ENCODE measurements around the gene SLC8B1.
A peak's percentile ranks its signal among the peaks of the same experiment; 100 is the strongest.

SLC8B1 gene

GRCh38 chr12:113334786-113335539, at the start of gene SLC8B1:
Gene SLC8B1 (minus strand): TSS chr12:113335109. CDS start chr12:113332878, 2,231 bp downstream.
- H3K4me3 Mint-ChIP-seq: peak within 1 kb of the TSS; percentile 90
- no peaks in the 10 kb centered on the region for H3K9me3 Mint-ChIP-seq
- peaks cover 21% of the 10 kb centered on the region for H3K36me3 Mint-ChIP-seq
- peaks cover 34% of the 10 kb centered on the region for H3K4me1 Mint-ChIP-seq
- H3K27ac Mint-ChIP-seq: peak within 1 kb of the TSS; percentile 88
- CTCF ChIA-PET: interaction anchor here (0.7 to 1.7 kb wide), 6 partner anchors 15 to 102 kb away, joined by 3 to 4 read pairs (median 3); no protein-coding TSS in a partner anchor
- DNase-seq: peak; percentile 88
- H3K27me3 Mint-ChIP-seq: peaks cover 18% of the 10 kb centered on the region

- DNase-seq: no peak
- Mint-ChIP-seq H3K36me3 (peaks cover 6% of the 10 kb centered on the region), H3K9me3 (no peaks in the 10 kb centered on the region), H3K27me3 (no peaks in the 10 kb centered on the region), H3K4me3 (no peak overlapping the region), H3K4me1 (no peaks in the 10 kb centered on the region), H3K27ac (no peak overlapping the region)
- CTCF ChIA-PET: no interaction called here
Measured at GRCh38 chr12:113382206-113382605, 47.3 kb upstream of the SLC8B1 start.

- Mint-ChIP-seq H3K9me3 (no peaks in the 10 kb centered on the region), H3K4me1 (no peaks in the 10 kb centered on the region), H3K27ac (no peak overlapping the region), H3K27me3 (no peaks in the 10 kb centered on the region), H3K4me3 (no peak overlapping the region), H3K36me3 (peaks cover 6% of the 10 kb centered on the region)
- CTCF ChIA-PET: interaction anchor here (0.7 kb wide), 1 partner anchor 434 kb away, joined by 3 read pairs; no protein-coding TSS in a partner anchor
- DNase-seq: no peak
Measured at GRCh38 chr12:113381220-113381619, 46.3 kb upstream of the SLC8B1 start.

GRCh38 chr12:113378291-113378690, 43.4 kb upstream of the SLC8B1 start:
- DNase-seq: no peak
- Mint-ChIP-seq H3K4me1 (no peaks in the 10 kb centered on the region), H3K27me3 (no peaks in the 10 kb centered on the region), H3K27ac (no peak overlapping the region), H3K4me3 (no peak overlapping the region), H3K9me3 (no peaks in the 10 kb centered on the region), H3K36me3 (peaks cover 5% of the 10 kb centered on the region)
- CTCF ChIA-PET: interaction anchor here (0.8 kb wide), 1 partner anchor 124 kb away, joined by 3 read pairs; no protein-coding TSS in a partner anchor

GRCh38 chr12:113374823-113375428, 40.0 kb upstream of the SLC8B1 start:
- Mint-ChIP-seq H3K9me3 (no peaks in the 10 kb centered on the region), H3K36me3 (peaks cover 5% of the 10 kb centered on the region), H3K4me1 (peaks cover 6% of the 10 kb centered on the region), H3K4me3 (no peak overlapping the region), H3K27me3 (no peaks in the 10 kb centered on the region), H3K27ac (no peak overlapping the region)
- no peak for DNase-seq
- CTCF ChIA-PET: interaction anchor here (1.2 kb wide), 1 partner anchor 50 kb away, joined by 3 read pairs; no protein-coding TSS in a partner anchor

- CTCF ChIA-PET: no interaction called here
- Mint-ChIP-seq H3K36me3 (peaks cover 5% of the 10 kb centered on the region), H3K27ac (no peak overlapping the region), H3K4me1 (peaks cover 6% of the 10 kb centered on the region), H3K27me3 (no peaks in the 10 kb centered on the region), H3K9me3 (no peaks in the 10 kb centered on the region), H3K4me3 (no peak overlapping the region)
- DNase-seq: no peak
Measured at GRCh38 chr12:113373969-113374368, 39.1 kb upstream of the SLC8B1 start.

GRCh38 chr12:113373440-113373839, 38.5 kb upstream of the SLC8B1 start:
- Mint-ChIP-seq H3K36me3 (peaks cover 5% of the 10 kb centered on the region), H3K4me3 (no peak overlapping the region), H3K9me3 (no peaks in the 10 kb centered on the region), H3K27ac (no peak overlapping the region), H3K4me1 (peaks cover 6% of the 10 kb centered on the region), H3K27me3 (no peaks in the 10 kb centered on the region)
- CTCF ChIA-PET: no interaction called here
- no peak for DNase-seq

- Mint-ChIP-seq H3K27ac (no peak overlapping the region), H3K27me3 (no peaks in the 10 kb centered on the region), H3K9me3 (no peaks in the 10 kb centered on the region), H3K4me1 (peaks cover 6% of the 10 kb centered on the region), H3K36me3 (peaks cover 3% of the 10 kb centered on the region), H3K4me3 (no peak overlapping the region)
- DNase-seq: no peak
- CTCF ChIA-PET: no interaction called here
Measured at GRCh38 chr12:113372371-113372770, 37.5 kb upstream of the SLC8B1 start.

- Mint-ChIP-seq H3K27me3 (no peaks in the 10 kb centered on the region), H3K27ac (no peak overlapping the region), H3K4me3 (no peak overlapping the region), H3K9me3 (no peaks in the 10 kb centered on the region), H3K4me1 (peaks cover 6% of the 10 kb centered on the region), H3K36me3 (peaks cover 3% of the 10 kb centered on the region)
- DNase-seq: no peak
- CTCF ChIA-PET: no interaction called here
Measured at GRCh38 chr12:113371808-113372207, 36.9 kb upstream of the SLC8B1 start.

GRCh38 chr12:113370923-113371682, 36.2 kb upstream of the SLC8B1 start:
- CTCF ChIA-PET: no interaction called here
- H3K27me3 Mint-ChIP-seq: no peaks in the 10 kb centered on the region
- H3K9me3 Mint-ChIP-seq: no peaks in the 10 kb centered on the region
- no peak overlapping the region for H3K27ac Mint-ChIP-seq
- no peak for DNase-seq
- H3K4me3 Mint-ChIP-seq: no peak overlapping the region
- peaks cover 3% of the 10 kb centered on the region for H3K36me3 Mint-ChIP-seq
- peaks cover 6% of the 10 kb centered on the region for H3K4me1 Mint-ChIP-seq

GRCh38 chr12:113369391-113369985, 34.6 kb upstream of the SLC8B1 start:
- no peaks in the 10 kb centered on the region for H3K9me3 Mint-ChIP-seq
- peaks cover 3% of the 10 kb centered on the region for H3K36me3 Mint-ChIP-seq
- no peak overlapping the region for H3K4me3 Mint-ChIP-seq
- DNase-seq: no peak
- CTCF ChIA-PET: interaction anchor here (1.3 kb wide), 1 partner anchor 55 kb away, joined by 3 read pairs; no protein-coding TSS in a partner anchor
- H3K27ac Mint-ChIP-seq: no peak overlapping the region
- H3K27me3 Mint-ChIP-seq: no peaks in the 10 kb centered on the region
- peaks cover 6% of the 10 kb centered on the region for H3K4me1 Mint-ChIP-seq

- Mint-ChIP-seq H3K27ac (no peak overlapping the region), H3K4me3 (no peak overlapping the region)
Measured at GRCh38 chr12:113368331-113368730, 33.4 kb upstream of the SLC8B1 start.

GRCh38 chr12:113366827-113367226, 31.9 kb upstream of the SLC8B1 start:
- Mint-ChIP-seq H3K36me3 (no peaks in the 10 kb centered on the region), H3K27ac (no peak overlapping the region), H3K27me3 (no peaks in the 10 kb centered on the region), H3K9me3 (no peaks in the 10 kb centered on the region), H3K4me3 (no peak overlapping the region), H3K4me1 (peaks cover 6% of the 10 kb centered on the region)
- CTCF ChIA-PET: no interaction called here
- DNase-seq: no peak

More at GRCh38 chr12:113368331-113368730, 33.4 kb upstream of the SLC8B1 start:
- no peaks in the 10 kb centered on the region for H3K36me3 Mint-ChIP-seq
- no peaks in the 10 kb centered on the region for H3K9me3 Mint-ChIP-seq
- CTCF ChIA-PET: no interaction called here
- H3K27me3 Mint-ChIP-seq: no peaks in the 10 kb centered on the region
- peaks cover 6% of the 10 kb centered on the region for H3K4me1 Mint-ChIP-seq
- DNase-seq: no peak

Data from activated naive CD4-positive, alpha-beta T cell treated with anti-CD3 and anti-CD28 coated beads, Interleukin-2, amount 10 ng/mL, durations not matched to agents 7 days and 5 days (primary cell).